ENCODE results near the gene GPATCH2L. TPM values are rescaled to one million over a fixed set of nuclear protein-coding genes. Genes with fewer than 3 reads are reported as not detected.

The GPATCH2L gene
- total RNA-seq, 1 donor from 2014 or later = 40.3 TPM

DNA sequence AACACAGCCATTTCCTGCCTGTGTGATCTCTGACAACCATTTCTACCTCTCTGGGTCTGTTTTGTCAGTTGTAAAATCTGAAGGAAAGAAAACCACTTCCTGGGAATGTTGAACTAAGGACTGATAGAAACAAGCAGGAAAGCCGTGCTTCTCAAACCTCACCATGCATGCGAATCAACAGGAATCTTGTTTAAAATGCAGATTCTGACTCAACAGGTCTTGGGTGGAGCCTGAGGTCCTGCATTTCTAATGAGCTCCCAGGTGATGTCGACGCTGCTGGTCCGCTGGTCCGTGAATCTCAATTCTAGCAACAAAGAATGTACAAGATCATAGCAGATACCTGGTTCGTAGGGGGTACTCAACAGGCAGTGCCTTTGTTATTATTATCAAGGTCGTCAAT, 38.0 kb upstream of the GPATCH2L start:
- TF ChIP-seq, protein P1, sequence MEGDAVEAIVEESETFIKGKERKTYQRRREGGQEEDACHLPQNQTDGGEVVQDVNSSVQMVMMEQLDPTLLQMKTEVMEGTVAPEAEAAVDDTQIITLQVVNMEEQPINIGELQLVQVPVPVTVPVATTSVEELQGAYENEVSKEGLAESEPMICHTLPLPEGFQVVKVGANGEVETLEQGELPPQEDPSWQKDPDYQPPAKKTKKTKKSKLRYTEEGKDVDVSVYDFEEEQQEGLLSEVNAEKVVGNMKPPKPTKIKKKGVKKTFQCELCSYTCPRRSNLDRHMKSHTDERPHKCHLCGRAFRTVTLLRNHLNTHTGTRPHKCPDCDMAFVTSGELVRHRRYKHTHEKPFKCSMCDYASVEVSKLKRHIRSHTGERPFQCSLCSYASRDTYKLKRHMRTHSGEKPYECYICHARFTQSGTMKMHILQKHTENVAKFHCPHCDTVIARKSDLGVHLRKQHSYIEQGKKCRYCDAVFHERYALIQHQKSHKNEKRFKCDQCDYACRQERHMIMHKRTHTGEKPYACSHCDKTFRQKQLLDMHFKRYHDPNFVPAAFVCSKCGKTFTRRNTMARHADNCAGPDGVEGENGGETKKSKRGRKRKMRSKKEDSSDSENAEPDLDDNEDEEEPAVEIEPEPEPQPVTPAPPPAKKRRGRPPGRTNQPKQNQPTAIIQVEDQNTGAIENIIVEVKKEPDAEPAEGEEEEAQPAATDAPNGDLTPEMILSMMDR (IDR thresholded peaks at IDR 0.05) = no peak
- H3K27ac ChIP-seq = no peak overlapping the region
- no peaks in the 10 kb centered on the region for H3K27me3 ChIP-seq
- H3K36me3 ChIP-seq = no peaks in the 10 kb centered on the region
- H3K4me1 ChIP-seq = no peaks in the 10 kb centered on the region
- intact Hi-C loops (cut with DNase I) = no loop called here
- no peak overlapping the region for H3K4me3 ChIP-seq
- no peaks in the 10 kb centered on the region for H3K9me3 ChIP-seq
- no peak for DNase-seq (ENCODE audit: low spot score in 2 of 2)

DNA sequence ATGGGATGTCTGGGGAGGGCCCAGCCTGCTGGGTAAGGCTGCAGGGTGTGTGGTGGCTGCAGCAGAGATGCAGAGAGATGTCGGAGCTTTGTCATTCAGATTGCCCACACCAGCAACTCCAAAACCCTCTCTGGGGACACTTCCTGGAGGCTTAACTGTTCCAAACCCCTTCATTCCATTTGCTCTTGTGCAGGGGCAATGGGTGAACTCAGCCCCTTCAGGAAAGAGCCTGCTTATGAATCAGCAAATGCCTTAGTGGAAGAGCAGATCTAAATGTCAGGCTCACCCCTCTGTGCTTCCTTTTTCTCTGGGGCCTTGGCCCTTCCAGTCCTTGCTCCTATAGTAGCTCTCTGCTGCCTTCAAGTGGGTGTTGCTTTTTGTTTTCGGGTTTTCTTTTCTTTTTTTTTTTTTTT, 36.7 kb upstream of the GPATCH2L start:
- intact Hi-C loops (cut with DNase I) = no loop called here
- no peak overlapping the region for H3K27ac ChIP-seq
- DNase-seq (ENCODE audit: low spot score in 2 of 2) = no peak
- H3K4me3 ChIP-seq = no peak overlapping the region
- TF ChIP-seq, protein P1 (IDR thresholded peaks at IDR 0.05) = no peak
- H3K9me3 ChIP-seq = no peaks in the 10 kb centered on the region
- H3K27me3 ChIP-seq = no peaks in the 10 kb centered on the region
- no peaks in the 10 kb centered on the region for H3K36me3 ChIP-seq
- no peaks in the 10 kb centered on the region for H3K4me1 ChIP-seq

DNA sequence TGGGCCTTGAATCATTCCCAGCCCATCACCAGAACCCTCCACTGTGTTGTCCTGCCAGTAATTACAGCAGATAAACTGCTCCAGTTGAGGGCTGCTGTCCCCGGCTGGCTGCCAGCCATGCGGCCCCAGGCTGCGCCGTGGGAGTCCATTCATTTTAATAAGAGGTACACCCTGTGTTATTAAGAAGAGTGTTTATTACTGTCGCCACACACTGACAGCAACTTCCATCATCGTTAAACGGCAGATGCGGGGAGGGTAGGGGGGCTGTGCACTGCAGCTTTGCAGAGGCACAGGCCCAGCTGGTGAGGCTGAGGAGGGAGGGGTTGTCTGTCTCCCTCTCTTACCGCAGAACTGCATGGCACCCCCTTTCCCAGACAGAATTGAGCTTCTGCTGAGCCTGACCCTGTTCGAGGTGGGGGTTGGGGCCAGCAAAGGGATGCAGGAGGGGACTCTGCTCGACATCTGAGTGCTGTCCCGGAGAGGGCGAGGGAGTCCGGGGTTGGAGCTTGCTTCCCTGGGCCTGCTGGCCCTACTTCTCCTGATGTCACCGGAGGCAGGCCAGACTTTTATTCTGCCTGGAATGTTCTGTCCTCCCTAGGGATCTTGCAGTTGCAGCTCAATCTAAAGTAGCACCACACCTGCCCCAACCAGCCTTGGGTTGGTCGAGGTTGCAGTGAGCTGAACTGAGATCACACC, 33.8 kb upstream of the GPATCH2L start:
- no peak overlapping the region for H3K27ac ChIP-seq
- TF ChIP-seq, protein P1 (IDR thresholded peaks at IDR 0.05) = no peak
- no peaks in the 10 kb centered on the region for H3K36me3 ChIP-seq

DNA sequence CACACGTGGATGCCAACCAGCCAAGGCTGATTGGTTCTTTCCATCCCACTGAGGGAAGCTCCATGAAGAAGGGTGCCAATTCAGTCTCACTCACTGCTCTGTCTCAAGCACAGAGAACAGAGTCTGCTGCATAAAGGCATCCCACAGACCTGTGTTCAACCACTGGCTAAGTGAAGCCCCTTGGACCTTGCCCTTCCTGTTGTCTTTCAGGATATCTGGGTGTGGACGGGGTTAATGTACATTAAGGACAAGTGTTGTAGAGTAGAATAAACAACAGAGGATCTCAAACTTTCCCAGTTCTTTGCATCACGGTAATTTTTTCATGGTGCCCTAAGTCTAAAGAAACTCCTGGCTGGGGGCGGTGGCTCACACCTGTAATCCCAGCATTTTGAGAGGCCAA, 33.1 kb upstream of the GPATCH2L start:
- TF ChIP-seq, protein P1 (IDR thresholded peaks at IDR 0.05) = no peak
- Histone ChIP-seq H3K36me3 (no peaks in the 10 kb centered on the region), H3K27ac (no peak overlapping the region), H3K4me1 (no peaks in the 10 kb centered on the region), H3K27me3 (no peaks in the 10 kb centered on the region), H3K4me3 (no peak overlapping the region), H3K9me3 (no peaks in the 10 kb centered on the region)
- intact Hi-C loops (cut with DNase I) = no loop called here
- DNase-seq (ENCODE audit: low spot score in 2 of 2) = no peak

More for the DNA sequence above, 33.8 kb upstream of the GPATCH2L start:
- no peaks in the 10 kb centered on the region for H3K9me3 ChIP-seq
- H3K27me3 ChIP-seq = no peaks in the 10 kb centered on the region
- H3K4me1 ChIP-seq = no peaks in the 10 kb centered on the region
- DNase-seq (ENCODE audit: low spot score in 2 of 2) = no peak
- H3K4me3 ChIP-seq = no peak overlapping the region
- intact Hi-C loops (cut with DNase I) = no loop called here

DNA sequence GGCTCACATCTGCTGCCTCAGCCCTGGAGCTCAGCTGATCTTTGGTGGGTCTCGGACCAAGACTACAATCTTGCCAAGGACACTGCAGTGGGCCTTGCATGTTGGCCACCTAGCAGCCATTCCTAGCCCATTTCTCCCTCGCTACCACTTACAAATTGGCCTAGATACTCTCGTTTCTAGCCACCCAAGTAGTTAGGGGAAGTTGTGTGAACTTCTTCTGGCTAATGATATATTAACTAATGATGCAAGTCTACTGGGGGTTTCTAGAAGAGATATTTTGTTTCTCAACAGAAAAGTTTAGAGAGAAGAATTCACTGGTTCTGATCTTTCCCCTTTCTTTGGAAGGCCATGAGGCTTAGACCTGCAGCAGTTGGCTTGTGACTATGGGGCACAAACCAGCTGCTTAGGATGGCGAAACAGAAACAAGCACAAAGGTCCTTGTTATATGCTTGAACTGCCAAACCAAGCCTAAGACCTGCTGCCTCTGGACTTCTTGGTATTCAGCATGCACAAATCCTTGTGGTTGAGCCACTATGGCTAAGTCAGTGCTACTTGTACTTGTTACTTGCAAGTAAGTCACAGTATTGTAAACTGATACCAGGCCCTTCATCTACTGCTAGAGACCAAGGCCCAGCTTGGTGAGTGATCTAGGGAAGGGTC, 30.5 kb upstream of the GPATCH2L start:
- Histone ChIP-seq H3K36me3 (no peaks in the 10 kb centered on the region), H3K4me3 (no peak overlapping the region), H3K4me1 (no peaks in the 10 kb centered on the region), H3K27me3 (no peaks in the 10 kb centered on the region), H3K9me3 (no peaks in the 10 kb centered on the region), H3K27ac (no peak overlapping the region)
- DNase-seq (ENCODE audit: low spot score in 2 of 2) = no peak
- TF ChIP-seq, protein P1 (IDR thresholded peaks at IDR 0.05) = no peak
- intact Hi-C loops (cut with DNase I) = no loop called here

Data from ascending aorta (tissue), 2 donors.